HG02571 (cell line): ENCODE measurements around the gene GPR26.
"Not testable (repeated sequence)": the region's sequence is repeated elsewhere in the genome, so short reads cannot be mapped to it uniquely, and the experiment has no call there.

ENCODE experiments used
- ATAC-seq: cut with Tn5 transposase; IDR thresholded peaks from one replicate; pipeline ENCODE4 v1.9.1; 2021; ENCODE audit warnings: mild to moderate bottlenecking, moderate library complexity; ENCODE audit not compliant: unreplicated experiment

The GPR26 gene

GRCh38 chr10:123704812-123705211 lies 38.7 kb downstream of the GPR26 start:
- ATAC-seq: no peak

- no peak for ATAC-seq
These were observed 40.1 kb downstream of the GPR26 start for GRCh38 chr10:123706236-123706635.

DNA sequence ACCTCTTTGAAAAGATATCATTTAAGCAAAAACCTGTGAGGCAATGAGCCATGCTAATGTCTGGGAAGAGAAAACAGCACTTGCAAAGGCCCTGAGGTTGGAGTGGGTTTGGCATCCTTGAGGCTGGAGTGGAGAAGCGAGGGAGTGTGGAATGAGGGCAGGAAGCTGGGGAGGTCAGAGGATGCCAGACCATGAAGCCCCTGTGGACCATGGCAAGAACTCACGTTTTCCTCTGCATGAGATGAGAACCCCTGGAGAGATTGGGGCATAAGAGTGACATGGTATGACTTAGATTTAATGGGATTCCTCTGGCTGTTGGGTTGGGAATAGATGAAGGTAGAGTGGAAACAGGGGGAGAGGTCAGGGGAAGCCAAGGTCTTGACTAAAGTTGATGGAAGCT lies 49.4 kb downstream of the GPR26 start:
- ATAC-seq: no peak

DNA sequence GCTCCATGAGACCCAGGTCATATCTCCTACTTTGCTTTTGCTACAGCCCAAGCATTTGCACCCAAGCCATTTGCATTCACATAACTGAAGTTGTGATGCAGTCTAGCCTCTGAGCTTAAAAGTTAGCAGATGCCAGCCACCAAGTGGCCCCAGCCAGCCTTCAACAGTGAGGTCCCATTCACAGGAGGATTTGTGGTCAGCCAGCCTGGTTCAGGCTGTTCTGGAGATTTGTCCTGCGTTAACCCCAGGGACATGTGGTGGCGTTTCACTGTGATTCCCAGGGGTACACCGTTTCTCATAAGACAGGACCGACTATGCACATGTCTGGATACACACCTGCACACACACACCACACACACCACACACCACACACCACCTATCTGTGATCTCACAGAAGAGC lies 51.2 kb downstream of the GPR26 start:
- ATAC-seq: no peak

GRCh38 chr10:123718544-123719060 lies 52.4 kb downstream of the GPR26 start:
- no peak for ATAC-seq

DNA sequence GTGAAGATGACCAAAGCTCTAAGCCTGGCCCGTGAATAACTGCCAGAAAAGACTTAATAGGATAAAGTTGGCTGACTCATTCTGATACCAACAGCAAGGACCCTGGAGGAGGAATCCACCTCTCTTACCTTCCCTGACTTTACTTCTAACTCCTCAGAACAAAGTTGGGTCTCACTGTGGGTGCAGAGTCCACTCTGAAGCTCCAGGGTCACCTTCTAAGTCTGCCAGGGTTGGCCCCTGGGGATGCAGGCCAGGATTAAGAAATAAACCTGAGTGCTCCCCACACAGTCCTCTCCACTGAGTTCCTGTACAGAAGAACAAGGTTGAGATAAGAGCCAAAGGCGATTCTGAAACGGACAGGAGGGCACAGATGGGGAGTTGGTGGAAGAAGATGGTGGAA lies 54.4 kb downstream of the GPR26 start:
- ATAC-seq: no peak

DNA sequence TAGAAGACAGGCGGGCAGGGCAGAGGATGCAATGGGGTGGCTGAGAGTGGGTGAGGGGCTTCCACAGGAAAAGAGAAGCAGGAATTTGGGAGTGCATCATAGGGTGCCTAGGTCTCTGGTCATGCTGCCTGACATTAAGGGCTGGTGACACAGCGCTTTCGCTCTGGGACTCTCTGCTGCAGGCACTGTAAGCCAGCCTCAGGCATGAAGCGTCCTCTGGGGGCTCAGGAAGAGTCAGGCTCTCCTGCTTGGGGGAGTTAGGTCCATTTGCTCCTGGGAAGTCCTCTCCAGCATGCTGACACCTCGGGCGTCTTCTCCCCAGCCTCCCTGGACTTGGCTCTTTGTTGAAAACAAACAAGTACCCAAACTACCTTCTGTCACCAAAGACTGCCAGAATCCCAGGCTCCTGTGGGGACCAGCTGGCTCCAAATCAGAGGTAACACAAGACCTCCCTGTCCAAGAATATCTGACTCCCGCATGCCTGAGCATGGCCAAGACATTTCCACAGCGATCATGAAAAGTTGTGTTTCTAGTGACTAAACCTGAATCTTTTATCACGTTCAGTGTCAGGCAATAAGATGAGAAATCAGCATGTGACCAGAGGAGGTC lies 55.4 kb downstream of the GPR26 start:
- ATAC-seq: no peak

- no peak for ATAC-seq
These were observed 56.2 kb downstream of the GPR26 start for GRCh38 chr10:123722351-123722750.

- no peak for ATAC-seq
These were observed 58.6 kb downstream of the GPR26 start for GRCh38 chr10:123724747-123725146.

GRCh38 chr10:123726381-123726780 lies 60.2 kb downstream of the GPR26 start:
- no peak for ATAC-seq

DNA sequence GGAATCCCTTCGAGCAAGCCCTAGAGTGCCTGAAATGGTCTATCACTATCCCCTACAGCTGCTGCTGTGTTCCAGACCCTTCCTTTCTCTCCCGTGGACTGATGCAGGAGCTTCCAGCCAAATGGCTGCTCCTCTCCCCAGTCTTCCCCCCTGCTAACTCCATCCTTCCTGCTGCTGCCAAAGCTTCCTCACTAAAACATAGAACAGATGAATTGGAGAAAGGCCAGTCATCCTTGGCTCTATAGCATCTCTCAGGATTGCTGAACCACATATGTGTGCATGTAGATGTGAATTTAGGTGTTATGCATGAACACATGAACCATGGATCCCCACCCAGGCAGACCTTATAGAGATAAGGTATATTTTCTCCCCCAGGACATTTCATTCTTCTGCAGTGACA lies 60.7 kb downstream of the GPR26 start:
- no peak for ATAC-seq

DNA sequence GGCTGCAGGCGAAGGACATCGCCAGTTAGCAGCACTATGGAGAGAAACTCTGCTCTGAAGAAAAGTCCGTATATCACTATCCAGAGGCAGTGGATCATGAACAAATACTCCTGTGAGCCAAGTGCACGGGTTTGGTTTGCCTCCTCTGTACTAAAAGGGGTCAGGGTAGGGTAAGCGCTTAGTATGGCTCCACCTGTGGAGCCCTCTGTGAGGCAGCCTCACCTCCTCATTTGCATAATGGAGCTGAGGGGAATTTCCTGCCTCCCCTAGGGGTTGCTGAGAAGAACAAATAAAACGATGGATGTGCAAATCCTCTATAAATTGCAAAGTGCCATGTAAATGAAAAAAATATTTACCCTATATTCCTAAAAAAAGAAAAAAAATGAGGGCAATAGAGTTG lies 63.4 kb downstream of the GPR26 start:
- no peak for ATAC-seq

DNA sequence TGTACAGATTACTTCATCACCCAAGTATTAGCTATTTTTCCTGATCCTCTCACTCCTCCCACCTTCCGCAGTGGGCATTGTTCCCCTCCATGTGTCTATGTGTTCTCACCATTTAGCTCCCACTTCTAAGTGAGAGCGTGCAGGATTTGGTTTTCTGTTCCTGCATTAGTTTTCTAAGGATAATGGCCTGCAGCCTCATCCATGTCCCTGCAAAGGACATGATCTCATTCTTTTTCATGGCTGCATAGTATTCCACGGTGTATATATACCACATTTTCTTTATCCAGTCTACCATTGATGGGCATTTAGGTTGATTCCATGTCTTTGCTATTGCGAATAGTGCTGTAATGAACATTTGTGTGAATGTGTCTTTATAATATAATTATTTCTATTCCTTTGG lies 70.8 kb downstream of the GPR26 start:
- ATAC-seq: not testable (repeated sequence)

DNA sequence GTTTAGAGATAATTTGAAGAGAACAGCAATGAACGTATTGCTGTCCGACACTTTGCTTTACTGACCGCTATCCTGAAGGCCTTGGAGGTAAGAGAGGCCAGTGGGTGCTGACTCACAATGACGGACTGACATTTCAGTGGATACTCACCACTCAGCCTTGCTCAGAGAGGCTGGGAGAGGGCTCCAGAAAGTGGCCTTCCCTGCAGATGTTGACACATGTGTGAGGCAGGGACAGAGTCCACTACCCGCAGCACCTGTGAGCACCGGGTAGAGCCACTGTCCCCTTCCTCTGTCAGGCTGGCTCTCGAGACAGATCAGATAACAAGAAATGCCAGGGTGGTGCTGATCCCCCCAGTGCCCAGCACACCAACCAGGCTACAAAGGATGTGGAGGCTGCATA lies 75.0 kb downstream of the GPR26 start:
- ATAC-seq: no peak

DNA sequence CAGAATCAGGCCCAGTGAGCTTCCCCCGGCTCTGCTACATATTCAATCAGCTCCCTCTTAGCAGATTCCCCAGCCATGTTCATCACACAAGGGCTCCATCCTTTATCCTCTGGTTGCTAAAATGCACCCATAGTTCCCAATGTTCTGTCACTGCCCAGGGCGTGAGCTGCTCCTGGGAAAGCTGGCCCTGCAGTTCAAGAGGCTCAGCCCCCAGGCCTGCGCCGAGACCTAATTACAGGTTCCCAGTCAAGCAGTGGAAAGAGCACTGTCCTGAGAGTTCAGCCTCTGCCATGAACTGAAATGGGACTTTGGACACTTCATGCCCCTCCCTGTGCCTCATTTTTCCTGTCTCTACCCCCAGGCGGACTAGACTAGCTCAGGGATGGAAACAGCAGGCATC lies 75.6 kb downstream of the GPR26 start:
- ATAC-seq: no peak

DNA sequence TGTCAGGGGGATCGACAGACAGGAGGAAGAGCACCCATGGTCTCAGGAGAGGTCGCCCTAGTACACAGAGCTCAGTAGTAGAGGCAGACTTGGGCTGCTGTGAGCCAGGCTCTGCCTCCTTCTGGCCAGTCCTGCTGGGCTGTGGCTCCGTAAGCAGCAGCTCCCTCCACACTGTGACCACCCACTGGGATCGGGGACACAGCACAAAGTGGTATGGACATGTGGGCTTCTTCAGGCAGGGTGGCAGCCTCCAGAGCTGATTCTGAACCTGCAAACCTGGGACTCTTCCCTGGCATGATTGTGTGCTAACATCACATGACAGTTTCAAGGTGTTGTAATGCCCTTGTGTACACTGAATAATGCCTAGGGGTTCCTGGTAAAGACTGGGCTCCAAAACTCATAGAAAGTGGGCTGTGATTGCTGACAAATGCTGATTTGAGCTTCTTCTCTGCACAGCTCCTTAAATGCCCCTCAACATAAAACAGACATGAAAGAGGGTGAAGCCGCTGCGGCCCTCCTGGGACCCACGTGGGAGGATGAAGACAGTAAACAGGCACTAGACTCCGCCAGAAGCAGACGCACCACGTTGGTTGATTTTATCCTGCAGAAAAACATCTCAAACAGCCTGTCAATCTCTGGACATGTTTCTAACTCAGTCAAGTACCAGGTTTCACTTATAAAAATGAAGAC lies 76.7 kb downstream of the GPR26 start:
- no peak for ATAC-seq

GRCh38 chr10:123743441-123744223 lies 77.5 kb downstream of the GPR26 start:
- no peak for ATAC-seq

DNA sequence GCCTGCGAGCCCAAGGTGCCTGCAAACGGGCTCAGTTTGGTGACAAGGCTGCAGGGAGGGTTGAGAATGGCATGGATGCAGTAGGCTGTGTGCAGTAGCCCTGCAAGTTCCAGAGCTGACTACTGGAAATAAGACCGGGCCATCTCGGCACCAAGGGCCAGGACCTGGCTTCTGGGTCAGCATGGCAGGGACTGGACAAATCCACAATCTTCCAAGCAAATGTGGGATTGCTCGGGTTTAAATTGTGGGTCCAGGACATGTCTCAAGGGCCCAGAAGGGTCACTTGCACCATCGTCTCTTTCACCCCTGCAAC lies 78.0 kb downstream of the GPR26 start:
- ATAC-seq: no peak
